ENCODE results near the gene ZNF83. TPM values are rescaled to one million over a fixed set of nuclear protein-coding genes. Genes with fewer than 3 reads are reported as not detected.

The ZNF83 gene
- polyA plus RNA-seq, 4 donors, result 73.0 to 107 (median 76.5) TPM

- DNase-seq (ENCODE audit: low read depth in 4 of 4, low spot score in 3 of 4), result no peak
Measured at GRCh38 chr19:52584736-52585440, 53.3 kb downstream of the ZNF83 start.

GRCh38 chr19:52570000-52570861 is 67.9 kb downstream of the ZNF83 start, which contains the start of gene ZNF701:
TSS of gene ZNF701 (plus strand) at chr19:52570287. CDS start at chr19:52574148, 3,861 bp downstream.
- peak; percentile 82 to 93 (median 88) for DNase-seq (ENCODE audit: low read depth in 4 of 4, low spot score in 3 of 4)

- DNase-seq (ENCODE audit: low read depth in 4 of 4, low spot score in 3 of 4), result peak in 2 of 4 donors; percentile 20 to 36
Measured at GRCh38 chr19:52569638-52569999, 68.5 kb downstream of the ZNF83 start.

GRCh38 chr19:52567921-52568320 is 70.2 kb downstream of the ZNF83 start:
- no peak for DNase-seq (ENCODE audit: low read depth in 4 of 4, low spot score in 3 of 4)

GRCh38 chr19:52566588-52566987 is 71.6 kb downstream of the ZNF83 start:
- DNase-seq (ENCODE audit: low read depth in 4 of 4, low spot score in 3 of 4), result no peak

- DNase-seq (ENCODE audit: low read depth in 4 of 4, low spot score in 3 of 4), result no peak
Measured at GRCh38 chr19:52566121-52566520, 72.0 kb downstream of the ZNF83 start.

Other genes starting within 250 kb of the ZNF83 start
- 10 to 100 TPM; 28.9 to 39.0 (median 30.2) TPM for gene ZNF528, start 240.5 kb downstream of the ZNF83 start, polyA plus RNA-seq (ENCODE audit: insufficient read length in 4 of 4)
- gene ZNF534, start 209.2 kb downstream of the ZNF83 start, polyA plus RNA-seq (ENCODE audit: insufficient read length in 4 of 4), result under 1 TPM; 0.49 to 0.87 (median 0.80) TPM
- 1 to 10 TPM; 4.6 to 7.1 (median 5.8) TPM for gene ZNF578, start 184.8 kb downstream of the ZNF83 start, polyA plus RNA-seq (ENCODE audit: insufficient read length in 4 of 4)
- 10 to 100 TPM in 2 of 4 donors, 1 to 10 TPM in 2; 7.9 to 11.5 (median 10.4) TPM for gene ZNF808, start 110.7 kb downstream of the ZNF83 start, polyA plus RNA-seq (ENCODE audit: insufficient read length in 4 of 4)
- 10 to 100 TPM; 13.3 to 15.2 (median 14.0) TPM for gene ZNF701, start 68.1 kb downstream of the ZNF83 start, polyA plus RNA-seq (ENCODE audit: insufficient read length in 4 of 4)
- 10 to 100 TPM; 13.6 to 19.8 (median 17.2) TPM for gene ZNF611, start 96.7 kb upstream of the ZNF83 start, polyA plus RNA-seq (ENCODE audit: insufficient read length in 4 of 4)
- 1 to 10 TPM; 6.2 to 8.8 (median 8.0) TPM for gene ZNF600, start 148.4 kb upstream of the ZNF83 start, polyA plus RNA-seq (ENCODE audit: insufficient read length in 4 of 4)
- 10 to 100 TPM; 17.9 to 23.9 (median 22.2) TPM for gene ZNF28, start 183.3 kb upstream of the ZNF83 start, polyA plus RNA-seq (ENCODE audit: insufficient read length in 4 of 4)
- 10 to 100 TPM; 34.1 to 38.4 (median 36.0) TPM for gene ZNF468, start 219.3 kb upstream of the ZNF83 start, polyA plus RNA-seq (ENCODE audit: insufficient read length in 4 of 4)